ENCODE measurements around the gene HOXC13.

The HOXC13 gene

GRCh38 chr12:53944907-53945847, 6.5 kb downstream of the HOXC13 start:
- no peak for TF ChIP-seq POLR2A (IDR thresholded peaks at IDR 0.05; ENCODE audit: low read depth, low read length)
- DNase-seq (ENCODE audit: insufficient read length, low spot score) = no peak
- no peak for FAIRE-seq

DNA sequence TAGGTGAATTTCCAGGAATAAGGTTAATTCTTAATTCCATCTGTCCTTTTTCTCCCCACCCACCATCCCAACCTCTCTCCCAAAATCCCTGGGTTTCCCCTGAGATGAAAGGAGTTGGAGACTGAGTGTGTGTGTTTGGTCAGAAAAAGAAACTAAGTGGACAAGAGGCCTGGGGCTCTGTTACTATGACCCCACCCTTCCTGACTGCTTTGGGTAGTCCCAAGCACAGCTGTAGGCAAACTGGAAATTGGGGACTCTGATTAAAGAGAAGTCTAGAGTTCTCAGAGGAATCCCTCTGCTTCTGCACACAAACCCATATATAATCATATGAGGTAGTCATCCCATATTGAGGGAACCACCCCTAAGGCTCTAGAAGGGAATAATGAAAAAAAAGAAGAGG, 9.1 kb downstream of the HOXC13 start:
- DNase-seq (ENCODE audit: insufficient read length, low spot score) = no peak
- no peak for TF ChIP-seq POLR2A (IDR thresholded peaks at IDR 0.05; ENCODE audit: low read depth, low read length)
- no peak for FAIRE-seq

DNA sequence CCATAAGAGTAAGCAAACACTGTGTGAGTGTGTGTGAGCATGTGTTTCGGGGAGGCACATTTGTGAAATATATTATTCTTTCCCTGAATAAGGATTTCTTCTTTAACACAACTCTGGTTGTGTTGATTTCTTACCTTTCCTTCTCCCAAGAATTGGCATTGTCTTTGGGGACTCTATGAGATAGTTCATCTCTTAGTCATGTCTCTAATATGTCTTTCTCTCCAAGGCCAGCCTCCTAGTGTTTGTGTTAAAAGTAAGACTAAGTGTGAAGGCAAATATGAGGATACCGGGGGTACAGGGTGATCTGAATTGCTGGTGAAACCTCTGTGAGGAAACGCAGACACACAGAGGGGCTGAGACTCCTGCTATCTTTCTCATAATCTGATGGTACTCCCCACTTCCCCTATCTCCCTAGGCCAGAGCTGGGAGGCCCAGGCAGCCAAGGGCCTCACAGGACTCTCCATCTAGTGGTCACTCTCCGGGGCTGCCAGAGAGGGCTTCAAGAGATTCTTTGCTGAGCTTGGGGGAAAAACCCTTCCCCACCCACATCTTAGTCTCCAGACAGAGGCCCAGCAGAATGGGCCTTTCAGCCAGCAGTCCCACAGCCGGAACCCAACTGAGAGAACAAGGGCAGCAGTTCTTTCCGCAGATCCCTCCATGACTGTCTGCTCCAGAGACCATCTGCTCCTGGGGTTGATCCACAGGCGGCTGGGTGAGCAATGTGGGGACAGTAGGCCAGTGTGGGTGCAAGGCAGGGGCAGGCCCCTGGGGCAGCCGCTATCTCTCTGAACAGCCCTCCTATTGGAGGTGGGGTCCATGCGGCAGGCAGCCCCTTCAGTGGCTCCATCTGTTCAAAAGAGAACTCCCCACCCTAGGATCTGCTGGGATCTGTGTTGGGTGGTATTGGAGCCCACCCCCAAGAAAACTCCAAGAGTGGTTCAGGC, 10.3 kb downstream of the HOXC13 start:
- DNase-seq (ENCODE audit: insufficient read length, low spot score) (no peak), FAIRE-seq (no peak)
- TF ChIP-seq POLR2A (IDR thresholded peaks at IDR 0.05; ENCODE audit: low read depth, low read length) = no peak

- no peak for DNase-seq (ENCODE audit: insufficient read length, low spot score)
- no peak for FAIRE-seq
- TF ChIP-seq POLR2A (IDR thresholded peaks at IDR 0.05; ENCODE audit: low read depth, low read length) = no peak
Observed at GRCh38 chr12:53949631-53950436, 11.2 kb downstream of the HOXC13 start.

- TF ChIP-seq POLR2A (IDR thresholded peaks at IDR 0.05; ENCODE audit: low read depth, low read length) = no peak
- no peak for DNase-seq (ENCODE audit: insufficient read length, low spot score)
- no peak for FAIRE-seq
Observed at GRCh38 chr12:53950437-53950773, 11.8 kb downstream of the HOXC13 start.

DNA sequence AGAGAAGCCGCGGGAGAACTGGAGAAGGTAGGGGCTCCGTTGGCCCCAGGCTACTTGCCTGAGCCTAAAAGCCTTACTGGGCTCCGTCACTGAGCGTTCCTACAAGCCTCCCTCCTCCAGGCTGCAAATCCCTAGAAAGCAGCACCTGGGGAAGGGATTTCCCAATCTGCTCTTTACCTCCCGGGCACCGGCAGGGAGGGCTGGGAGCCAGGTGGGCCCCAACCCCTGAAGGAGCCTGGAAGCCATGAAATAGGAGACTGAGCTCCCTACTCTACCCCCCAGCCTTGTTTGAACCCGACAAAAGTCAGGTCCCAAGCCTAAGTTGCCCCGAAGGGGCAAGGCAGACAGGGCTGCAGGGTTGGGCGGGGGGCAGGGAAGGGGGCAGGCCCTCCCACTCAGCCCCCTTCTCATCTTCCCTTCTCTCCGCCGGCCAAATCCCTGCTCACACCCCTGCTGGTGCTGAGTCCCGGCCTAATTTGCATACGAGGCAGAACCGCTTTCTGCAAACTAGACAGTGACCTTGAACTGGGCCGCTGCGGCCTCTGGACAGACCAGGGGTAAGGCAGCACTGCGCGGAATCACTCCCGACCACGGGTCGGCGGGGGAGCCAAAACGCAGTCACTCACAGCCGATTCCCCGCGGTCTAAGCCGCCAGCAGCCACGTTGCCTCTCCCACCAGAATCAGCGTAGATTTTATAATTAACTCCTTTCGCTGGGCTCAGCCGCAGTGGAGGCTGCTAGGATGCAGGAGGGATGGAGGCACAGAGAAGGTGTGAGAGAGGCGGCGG, 12.4 kb downstream of the HOXC13 start:
- no peak for FAIRE-seq
- no peak for DNase-seq (ENCODE audit: insufficient read length, low spot score)
- no peak for TF ChIP-seq POLR2A (IDR thresholded peaks at IDR 0.05; ENCODE audit: low read depth, low read length)

DNA sequence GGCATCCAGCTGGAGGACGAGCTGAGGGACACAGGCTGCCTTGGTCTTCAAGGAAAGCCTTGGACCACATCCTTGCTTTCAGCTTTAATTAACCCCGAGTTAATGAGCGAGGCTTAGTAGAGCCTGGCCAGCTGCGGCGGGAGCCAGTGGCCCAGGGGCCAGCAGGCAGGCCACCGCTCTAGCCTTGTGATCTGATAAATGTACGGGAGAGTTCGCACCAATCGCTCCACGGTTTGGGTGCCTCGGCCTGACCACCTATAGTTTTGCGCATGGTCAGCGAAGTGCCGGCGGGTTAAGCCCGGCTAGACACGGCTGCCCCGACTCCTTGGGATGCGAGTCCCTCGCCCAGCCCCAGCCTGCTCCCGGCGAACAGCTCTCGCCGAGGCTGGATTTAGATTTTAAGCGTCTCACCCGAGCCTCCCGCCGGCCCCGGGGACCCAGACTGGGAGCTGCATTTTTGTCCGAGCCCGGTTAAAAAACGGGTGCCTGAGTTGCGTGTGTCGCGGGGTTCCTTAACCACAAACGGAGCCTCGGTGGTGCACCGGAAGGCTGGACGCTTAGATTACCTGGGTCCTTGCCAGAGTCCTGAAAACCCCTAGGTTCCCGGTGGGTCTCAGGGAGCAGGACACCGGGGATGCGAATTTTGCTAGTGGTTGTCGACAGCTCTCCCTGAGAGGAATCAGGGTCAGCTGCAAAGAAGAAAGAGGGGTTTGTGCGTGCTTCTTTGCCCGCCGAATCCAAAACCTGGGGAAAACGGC, 13.1 kb downstream of the HOXC13 start:
- FAIRE-seq (no peak), DNase-seq (ENCODE audit: insufficient read length, low spot score) (no peak)
- no peak for TF ChIP-seq POLR2A (IDR thresholded peaks at IDR 0.05; ENCODE audit: low read depth, low read length)

- no peak for TF ChIP-seq POLR2A (IDR thresholded peaks at IDR 0.05; ENCODE audit: low read depth, low read length)
- FAIRE-seq (no peak), DNase-seq (ENCODE audit: insufficient read length, low spot score) (no peak)
Observed at GRCh38 chr12:53952335-53952694, 13.7 kb downstream of the HOXC13 start.

GRCh38 chr12:53952871-53953734, 14.5 kb downstream of the HOXC13 start:
- FAIRE-seq = no peak

GRCh38 chr12:53953831-53954693, 15.4 kb downstream of the HOXC13 start:
- no peak for TF ChIP-seq POLR2A (IDR thresholded peaks at IDR 0.05; ENCODE audit: low read depth, low read length)
- DNase-seq (ENCODE audit: insufficient read length, low spot score) (no peak), FAIRE-seq (no peak)

More at GRCh38 chr12:53952871-53953734, 14.5 kb downstream of the HOXC13 start:
- DNase-seq (ENCODE audit: insufficient read length, low spot score) = no peak
- TF ChIP-seq POLR2A (IDR thresholded peaks at IDR 0.05; ENCODE audit: low read depth, low read length) = no peak

DNA sequence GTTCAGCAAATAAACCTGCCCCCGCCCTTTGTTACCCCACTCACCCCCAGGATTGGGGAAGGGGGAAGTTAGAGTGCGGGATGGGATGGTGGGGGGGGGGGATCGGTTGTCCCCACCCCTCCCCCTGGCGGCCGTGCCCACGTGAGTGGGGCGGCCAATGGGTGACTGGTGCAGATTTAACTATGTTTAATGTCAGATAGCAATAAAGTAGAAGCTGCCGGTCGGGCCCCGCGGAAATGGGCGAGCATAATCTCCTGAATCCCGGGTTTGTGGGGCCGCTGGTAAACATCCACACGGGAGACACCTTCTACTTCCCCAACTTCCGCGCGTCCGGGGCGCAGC, 16.0 kb downstream of the HOXC13 start, which contains the start of gene HOXC12:
TSS of gene HOXC12 (plus strand) at position 210 of the 342 bp plus-strand sequence. CDS start at position 237, 27 bp downstream.
- no peak for TF ChIP-seq POLR2A (IDR thresholded peaks at IDR 0.05; ENCODE audit: low read depth, low read length)
- FAIRE-seq (no peak), DNase-seq (ENCODE audit: insufficient read length, low spot score) (no peak)
